PC-3 (cell line): ENCODE measurements around the gene SMG7. TPM values are rescaled to one million over a fixed set of nuclear protein-coding genes. Genes with fewer than 3 reads are reported as not detected.

Experiments
- ATAC-seq: fragments of 200-7000 bp; cut with Tn5 transposase; 2 replicates; pipeline ENCODE4 v1.9.1; 2020; ENCODE audit warnings: mild to moderate bottlenecking, moderate library complexity
- BruUV-seq: library from RNA; stranded (reverse); fragments of 400-500 nt; replicated peaks from 2 replicates; lab custom pipeline; 2021; lab: Mats Ljungman, UMichigan
- CTCF ChIA-PET: fragments of 300-600 bp; sonication (Branson Sonifier 250); formaldehyde crosslinking; loops from one replicate; lab custom pipeline; 2022; ENCODE audit warnings: antibody characterized with exemption; lab: Charles Lee
- POLR2A ChIA-PET: fragments of 300-600 bp; sonication (Branson Sonifier 250); formaldehyde crosslinking; loops from one replicate; lab custom pipeline; 2022; ENCODE audit warnings: antibody characterized with exemption; ENCODE audit not compliant: unreplicated experiment; lab: Charles Lee
- DNase-seq: peaks from one replicate; pipeline ENCODE4 v3.0.0-alpha.2; 2015
- H2AFZ ChIP-seq: fragments of 300-600 bp; sonication (generic); 2 replicates; pipeline ENCODE4 v1.6.0; 2016; ENCODE audit warnings: antibody characterized with exemption, low read length
- H3F3A ChIP-seq: fragments of 300-600 bp; sonication (generic); one replicate; pipeline ENCODE4 v1.6.0; 2017; ENCODE audit warnings: antibody characterized with exemption, low read length, control low read depth, mild to moderate bottlenecking; ENCODE audit not compliant: unreplicated experiment
- H3K27ac ChIP-seq: fragments of 300-600 bp; sonication (generic); 2 replicates; pipeline ENCODE4 v1.5.1; 2016; ENCODE audit warnings: mild to moderate bottlenecking, low read length
- H3K27me3 ChIP-seq: fragments of 300-600 bp; sonication (generic); 2 replicates; pipeline ENCODE4 v1.6.1; 2016; ENCODE audit warnings: low read length, mixed read lengths
- H3K36me3 ChIP-seq: fragments of 300-600 bp; sonication (generic); 2 replicates; pipeline ENCODE4 v1.6.1; 2016; ENCODE audit warnings: low read depth, mixed run types, low read length, mixed read lengths
- H3K4me1 ChIP-seq: fragments of 300-600 bp; sonication (generic); 2 replicates; pipeline ENCODE4 v1.5.1; 2016; ENCODE audit warnings: low read length; ENCODE audit not compliant: insufficient read depth
- H3K4me2 ChIP-seq: fragments of 300-600 bp; sonication (generic); 2 replicates; pipeline ENCODE4 v1.6.0; 2016; ENCODE audit warnings: low read length
- H3K4me3 ChIP-seq: fragments of 300-600 bp; sonication (generic); 2 replicates; pipeline ENCODE4 v1.5.1; 2016; ENCODE audit warnings: mild to moderate bottlenecking, low read length, mixed read lengths
- H3K79me2 ChIP-seq: fragments of 300-600 bp; sonication (generic); 2 replicates; pipeline ENCODE4 v1.6.1; 2017; ENCODE audit warnings: low read length, mixed read lengths
- H3K9ac ChIP-seq: fragments of 300-600 bp; sonication (generic); 2 replicates; pipeline ENCODE4 v1.6.0; 2016; ENCODE audit warnings: mild to moderate bottlenecking, low read length
- H3K9me2 ChIP-seq: fragments of 300-600 bp; sonication (generic); replicated peaks from 2 replicates; pipeline ENCODE4 v1.6.1; 2016; ENCODE audit warnings: mixed run types, low read length, mixed read lengths
- H3K9me3 ChIP-seq: fragments of 300-600 bp; sonication (generic); 2 replicates; pipeline ENCODE4 v1.6.1; 2016; ENCODE audit warnings: low read length, mixed read lengths
- H4K20me1 ChIP-seq: fragments of 300-600 bp; sonication (generic); 2 replicates; pipeline ENCODE4 v1.6.1; 2016; ENCODE audit warnings: low read length, mixed read lengths
- CTCF ChIP-seq: fragments of 300-600 bp; sonication (generic); conservative IDR thresholded peaks from 2 replicates; pipeline ENCODE4 v1.5.1; 2017; ENCODE audit warnings: antibody characterized with exemption, low read depth, mild to moderate bottlenecking, low read length
- EZH2 ChIP-seq: fragments of 300-600 bp; sonication (generic); IDR thresholded peaks from one replicate; pipeline ENCODE4 v1.6.1; 2017; ENCODE audit warnings: antibody characterized with exemption, mild to moderate bottlenecking, low read length; ENCODE audit not compliant: unreplicated experiment
- EZH2phosphoT487 ChIP-seq: fragments of 300-600 bp; sonication (generic); IDR thresholded peaks from 2 replicates; pipeline ENCODE4 v1.6.1; 2018; ENCODE audit warnings: mild to moderate bottlenecking, antibody characterized with exemption, low read length, borderline replicate concordance
- intact Hi-C: fragments of 100-400 bp; cut with micrococcal nuclease; formaldehyde crosslinking; loops from 2 replicates; pipeline ENCODE4 v1.9.0; 2023
- total RNA-seq: library from RNA; depleted of rRNA; stranded (reverse); fragments of >200 nt; gene quantifications from 2 replicates; pipeline ENCODE4 v1.2.3, GENCODE V29; 2014

Gene SMG7
- total RNA-seq, 1 experiment from 2014 or later: 25.5 TPM

- CTCF ChIA-PET: no interaction called here
- H3K4me2 ChIP-seq: peak overlapping the region; percentile 95
- H3K27me3 ChIP-seq: no peaks in the 10 kb centered on the region
- no TSS peak for BruUV-seq
- peaks cover 46% of the 10 kb centered on the region for H3K79me2 ChIP-seq
- peaks cover 43% of the 10 kb centered on the region for H3K4me1 ChIP-seq
- ATAC-seq (peak; percentile 54), DNase-seq (peak; percentile 85)
- no peak for TF ChIP-seq CTCF
- no peak for TF ChIP-seq EZH2
- TF ChIP-seq EZH2phosphoT487: no peak
- H2AFZ ChIP-seq: peak overlapping the region; percentile 93
- POLR2A ChIA-PET: interaction anchor here (0.7 kb wide), 2 partner anchors 166 to 305 kb away, joined by 4 to 7 read pairs; no protein-coding TSS in a partner anchor
- H3K27ac ChIP-seq: peak overlapping the region; percentile 97
- no peaks in the 10 kb centered on the region; the same call in 1 of the 2 replicates for H3K36me3 ChIP-seq
- H3F3A ChIP-seq: no peaks in the 10 kb centered on the region
- intact Hi-C loops: loop anchor here (2.0 to 5.0 kb wide), 2 partner anchors 151 to 510 kb away; no protein-coding TSS in a partner anchor
- H3K9ac ChIP-seq: peak overlapping the region; percentile 99
- H3K9me2 ChIP-seq: no peaks in the 10 kb centered on the region
- H3K4me3 ChIP-seq: peak overlapping the region; percentile 97
- no peaks in the 10 kb centered on the region for H3K9me3 ChIP-seq
- H4K20me1 ChIP-seq: peaks cover 22% of the 10 kb centered on the region
Measured at GRCh38 chr1:183471743-183472487, 384 bp upstream of the SMG7 start.

GRCh38 chr1:183473217-183473536, 878 bp downstream of the SMG7 start:
- ChIA-PET POLR2A (no interaction called here), CTCF (no interaction called here)
- Histone ChIP-seq H3K36me3 (no peaks in the 10 kb centered on the region; the same call in 1 of the 2 replicates), H3K27me3 (no peaks in the 10 kb centered on the region), H3K4me2 (peak overlapping the region; percentile 95), H3K9me3 (no peaks in the 10 kb centered on the region), H3K27ac (0 out of 2 replicates have a peak overlapping the region, but pooled peaks have one; percentile 97), H4K20me1 (peaks cover 29% of the 10 kb centered on the region), H3K9me2 (no peaks in the 10 kb centered on the region), H3K9ac (peak overlapping the region; percentile 99), H2AFZ (peak overlapping the region; percentile 66; the same call in 1 of the 2 replicates), H3K4me3 (peak overlapping the region; percentile 97), H3F3A (no peaks in the 10 kb centered on the region), H3K79me2 (peaks cover 59% of the 10 kb centered on the region), H3K4me1 (peaks cover 35% of the 10 kb centered on the region)
- no peak for DNase-seq
- no TSS peak for BruUV-seq
- no peak for ATAC-seq
- intact Hi-C loops: loop anchor here (5.0 kb wide), 1 partner anchor 511 kb away; no protein-coding TSS in a partner anchor
- no peak for TF ChIP-seq EZH2
- no peak for TF ChIP-seq EZH2phosphoT487
- TF ChIP-seq CTCF: no peak

- Histone ChIP-seq H3K36me3 (no peaks in the 10 kb centered on the region; the same call in 1 of the 2 replicates), H2AFZ (no peak overlapping the region), H3K9me3 (no peaks in the 10 kb centered on the region), H3K27ac (no peak overlapping the region), H3K4me2 (no peak overlapping the region), H3F3A (no peaks in the 10 kb centered on the region), H3K27me3 (no peaks in the 10 kb centered on the region), H3K79me2 (peaks cover 88% of the 10 kb centered on the region), H3K4me3 (no peak overlapping the region), H4K20me1 (peaks cover 50% of the 10 kb centered on the region), H3K9me2 (no peaks in the 10 kb centered on the region), H3K4me1 (peaks cover 37% of the 10 kb centered on the region), H3K9ac (no peak overlapping the region)
- intact Hi-C loops: no loop called here
- TF ChIP-seq EZH2phosphoT487: no peak
- BruUV-seq: no TSS peak
- ATAC-seq: no peak
- no peak for DNase-seq
- POLR2A ChIA-PET: no interaction called here
- CTCF ChIA-PET: no interaction called here
Measured at GRCh38 chr1:183476081-183476480, 3.8 kb downstream of the SMG7 start.
